IMR-90 (cell line): ENCODE measurements around the gene ITPRID1. TPM values are rescaled to one million over a fixed set of nuclear protein-coding genes. Genes with fewer than 3 reads are reported as not detected.

Experiments used
- ATAC-seq: fragments of 200-7000 bp; cut with Tn5 transposase; 2 replicates; pipeline ENCODE4 v1.9.1; 2020; ENCODE audit warnings: low read depth, mild to moderate bottlenecking, moderate library complexity
- BruUV-seq: library from RNA; stranded (reverse); fragments of 400-500 nt; replicated peaks from 2 replicates; lab custom pipeline; 2021; lab: Mats Ljungman, UMichigan
- CTCF ChIA-PET: fragments of 300-600 bp; formaldehyde crosslinking; extraction: SDS; loops from one replicate; lab custom pipeline; 2021; ENCODE audit warnings: antibody characterized with exemption; lab: Yijun Ruan, JAX
- POLR2A ChIA-PET: fragments of 300-600 bp; sonication (Branson Sonifier 250); formaldehyde crosslinking; loops from one replicate; lab custom pipeline; 2022; ENCODE audit warnings: antibody characterized with exemption; ENCODE audit not compliant: unreplicated experiment; lab: Charles Lee
- DNase-seq: peaks from one replicate; pipeline ENCODE4 v3.0.0; 2013
- H2AFZ ChIP-seq: replicated peaks from 2 replicates; pipeline ENCODE3; 2013; ENCODE audit warnings: low read length, mild to moderate bottlenecking; ENCODE audit not compliant: poor library complexity
- H2AK5ac ChIP-seq: 2 replicates; pipeline ENCODE4 v1.6.1; 2013; ENCODE audit warnings: low read depth, low read length, inconsistent platforms
- H2AK9ac ChIP-seq: replicated peaks from 2 replicates; pipeline ENCODE3; 2013; ENCODE audit warnings: mild to moderate bottlenecking, low read depth, low read length, moderate library complexity; ENCODE audit not compliant: poor library complexity
- H2BK120ac ChIP-seq: 2 replicates; pipeline ENCODE4 v1.6.1; 2013; ENCODE audit warnings: low read depth, low read length, inconsistent platforms
- H2BK15ac ChIP-seq: 3 replicates; pipeline ENCODE4 v1.6.1; 2013; ENCODE audit warnings: low read depth, low read length, inconsistent platforms
- H2BK20ac ChIP-seq: 2 replicates; pipeline ENCODE4 v1.6.1; 2013; ENCODE audit warnings: low read depth, mild to moderate bottlenecking, inconsistent platforms, low read length, moderate library complexity
- H2BK5ac ChIP-seq: 2 replicates; pipeline ENCODE4 v1.6.1; 2013; ENCODE audit warnings: mild to moderate bottlenecking, low read depth, low read length, inconsistent platforms; ENCODE audit not compliant: poor library complexity, severe bottlenecking
- H3K14ac ChIP-seq: replicated peaks from 2 replicates; pipeline ENCODE4 v1.6.1; 2013; ENCODE audit warnings: low read depth, low read length, inconsistent platforms
- H3K18ac ChIP-seq: 2 replicates; pipeline ENCODE4 v1.6.1; 2013; ENCODE audit warnings: low read depth, low read length, control low read depth
- H3K23ac ChIP-seq: 2 replicates; pipeline ENCODE4 v1.6.1; 2013; ENCODE audit warnings: low read depth, low read length, inconsistent platforms
- H3K27ac ChIP-seq: 2 replicates; pipeline ENCODE4 v1.5.1; 2013; ENCODE audit warnings: mild to moderate bottlenecking, control low read depth, low read length; ENCODE audit not compliant: insufficient read depth
- H3K27me3 ChIP-seq: 2 replicates; pipeline ENCODE4 v1.6.1; 2013; ENCODE audit warnings: low read length; ENCODE audit not compliant: control insufficient read depth, insufficient read depth
- H3K36me3 ChIP-seq: 2 replicates; pipeline ENCODE4 v1.6.1; 2013; ENCODE audit warnings: low read length, mixed read lengths; ENCODE audit not compliant: control insufficient read depth, insufficient read depth
- H3K4ac ChIP-seq: 2 replicates; pipeline ENCODE4 v1.6.1; 2013; ENCODE audit warnings: low read depth, low read length, inconsistent platforms
- H3K4me1 ChIP-seq: 2 replicates; pipeline ENCODE4 v1.6.1; 2013; ENCODE audit warnings: low read length, mixed read lengths; ENCODE audit not compliant: control insufficient read depth, insufficient read depth
- H3K4me2 ChIP-seq: 2 replicates; pipeline ENCODE4 v1.6.1; 2013; ENCODE audit warnings: low read depth, mild to moderate bottlenecking, control low read depth, low read length, moderate library complexity
- H3K4me3 ChIP-seq: 2 replicates; pipeline ENCODE4 v1.5.1; 2013; ENCODE audit warnings: low read depth, mild to moderate bottlenecking, control low read depth, low read length, moderate library complexity; ENCODE audit not compliant: insufficient read depth
- H3K56ac ChIP-seq: 2 replicates; pipeline ENCODE4 v1.6.1; 2013; ENCODE audit warnings: low read length, inconsistent platforms; ENCODE audit not compliant: insufficient read depth; ENCODE audit errors: extremely low read depth
- H3K79me1 ChIP-seq, 2 experiments: 2 replicates each; pipeline ENCODE4 v1.6.1; 2013; ENCODE audit warnings: low read length in 2 of 2, inconsistent platforms in 1 of 2, low read depth in 1 of 2
- H3K9ac ChIP-seq: 2 replicates; pipeline ENCODE4 v1.6.1; 2013; ENCODE audit warnings: low read depth, low read length, control low read depth
- H3K9me1 ChIP-seq: 2 replicates; pipeline ENCODE4 v1.6.1; 2013; ENCODE audit warnings: low read length, inconsistent platforms; ENCODE audit not compliant: insufficient read depth
- H3K9me3 ChIP-seq: 2 replicates; pipeline ENCODE4 v1.6.1; 2013; ENCODE audit warnings: low read length; ENCODE audit not compliant: control insufficient read depth, insufficient read depth
- H4K20me1 ChIP-seq: 2 replicates; pipeline ENCODE4 v1.6.1; 2013; ENCODE audit warnings: low read length, inconsistent platforms; ENCODE audit not compliant: insufficient read depth
- H4K5ac ChIP-seq: 2 replicates; pipeline ENCODE4 v1.6.1; 2013; ENCODE audit warnings: mild to moderate bottlenecking, low read depth, low read length, control low read depth
- H4K8ac ChIP-seq, 2 experiments: 2 replicates each; pipeline ENCODE4 v1.6.1; 2013; ENCODE audit warnings: low read depth in 2 of 2, low read length in 2 of 2, control low read depth in 1 of 2, inconsistent platforms in 1 of 2
- H4K91ac ChIP-seq: 2 replicates; pipeline ENCODE4 v1.6.1; 2013; ENCODE audit warnings: low read depth, low read length, inconsistent platforms; ENCODE audit not compliant: insufficient read depth
- BHLHE40 ChIP-seq: fragments of 150-350 bp; IDR thresholded peaks from 2 replicates; pipeline ENCODE4 v1.6.1; 2016; ENCODE audit warnings: mild to moderate bottlenecking, low read depth, low read length
- CEBPB ChIP-seq: IDR thresholded peaks from 2 replicates; pipeline ENCODE4 v1.6.1; 2012; ENCODE audit warnings: low read depth, low read length, improper control_type of control experiment
- CHD1 ChIP-seq: IDR thresholded peaks from 2 replicates; pipeline ENCODE4 v1.6.1; 2012; ENCODE audit warnings: low read depth, low read length, improper control_type of control experiment
- ELK1 ChIP-seq: fragments of 150-350 bp; IDR thresholded peaks from 2 replicates; pipeline ENCODE4 v1.6.1; 2016; ENCODE audit warnings: low read depth, mild to moderate bottlenecking, low read length, moderate library complexity, borderline replicate concordance
- FOS ChIP-seq: fragments of 150-350 bp; IDR thresholded peaks from 2 replicates; pipeline ENCODE4 v1.6.1; 2016; ENCODE audit warnings: low read depth, low read length
- MAFK ChIP-seq: IDR thresholded peaks from 2 replicates; pipeline ENCODE4 v1.6.1; 2012; ENCODE audit warnings: low read depth, low read length, improper control_type of control experiment
- MAZ ChIP-seq: IDR thresholded peaks from 2 replicates; pipeline ENCODE4 v1.6.1; 2012; ENCODE audit warnings: low read depth, mild to moderate bottlenecking, low read length, improper control_type of control experiment, moderate library complexity, borderline replicate concordance
- MXI1 ChIP-seq: IDR thresholded peaks from 2 replicates; pipeline ENCODE4 v1.6.1; 2012; ENCODE audit warnings: low read depth, mild to moderate bottlenecking, low read length, moderate library complexity, borderline replicate concordance
- NFE2L2 ChIP-seq: fragments of 150-350 bp; IDR thresholded peaks from 2 replicates; pipeline ENCODE4 v1.6.1; 2016; ENCODE audit warnings: low read depth, mild to moderate bottlenecking, low read length
- POLR2A ChIP-seq: IDR thresholded peaks from 2 replicates; pipeline ENCODE4 v1.6.1; 2012; ENCODE audit warnings: mild to moderate bottlenecking, low read depth, low read length
- RAD21 ChIP-seq: IDR thresholded peaks from 2 replicates; pipeline ENCODE4 v1.6.1; 2012; ENCODE audit warnings: low read length, improper control_type of control experiment
- RCOR1 ChIP-seq: IDR thresholded peaks from 2 replicates; pipeline ENCODE4 v1.6.1; 2012; ENCODE audit warnings: mild to moderate bottlenecking, low read length, improper control_type of control experiment; ENCODE audit not compliant: insufficient replicate concordance
- RFX5 ChIP-seq: IDR thresholded peaks from 2 replicates; pipeline ENCODE4 v1.8.0; 2012; ENCODE audit warnings: low read depth, mild to moderate bottlenecking, low read length, moderate library complexity
- SMC3 ChIP-seq: fragments of 150-350 bp; IDR thresholded peaks from 2 replicates; pipeline ENCODE4 v1.6.1; 2016; ENCODE audit warnings: low read depth, mild to moderate bottlenecking, antibody characterized with exemption, low read length, moderate library complexity
- WGBS, 2 experiments: methylation state at CpG; one replicate each; pipeline versions ENCODE4 v1.1.5 to v1.1.7; 2013; ENCODE audit warnings: missing lambda C conversion rate in 2 of 2; ENCODE audit not compliant: insufficient read length in 1 of 2; ENCODE audit errors: extremely low coverage in 2 of 2; 5-methylcytosine and 5-hydroxymethylcytosine counted together
- dilution Hi-C: fragments of 300-500 bp; cut with HindIII; formaldehyde crosslinking; loops from one replicate; pipeline ENCODE4 v1.14.3; 2018; ENCODE audit warnings: low sequenced_read_pairs; ENCODE audit not compliant: unreplicated experiment
- in situ Hi-C: fragments of 300-500 bp; cut with MboI; formaldehyde crosslinking; loops from 3 replicates; pipeline ENCODE4 v1.14.3; 2019; ENCODE audit warnings: low sequenced_read_pairs, inconsistent platforms, mixed read lengths
- intact Hi-C: fragments of 100-400 bp; cut with micrococcal nuclease; formaldehyde crosslinking; loops from 2 replicates; pipeline ENCODE4 v1.10.0; 2022
- polyA plus RNA-seq, 3 experiments: library from polyadenylated mRNA; depleted of rRNA; stranded (reverse); fragments of >200 nt; gene quantifications; 2 replicates each; pipeline ENCODE4 v1.2.3, GENCODE V29; 2012; ENCODE audit warnings: low replicate concordance in 1 of 3
- total RNA-seq: library from RNA; depleted of rRNA; stranded (reverse); fragments of >200 nt; gene quantifications from 2 replicates; pipeline ENCODE4 v1.2.3, GENCODE V29; 2012
- TF ChIP-seq, protein P1 (sequence below): fragments of 150-350 bp; IDR thresholded peaks from 2 replicates; pipeline ENCODE4 v1.6.1; 2017; ENCODE audit warnings: mild to moderate bottlenecking, antibody characterized with exemption, low read length, low read depth

The ITPRID1 gene
- total and polyA plus RNA-seq, 2 of the 4 experiments (the other 2 are of a cell fraction), result not detected

GRCh38 chr7:31500656-31501055 lies 13.2 kb upstream of the ITPRID1 start:
- no peak overlapping the region for H3K18ac ChIP-seq
- no peak for TF ChIP-seq MAZ
- no peak for TF ChIP-seq CHD1
- TF ChIP-seq CEBPB, result no peak
- no peak for TF ChIP-seq POLR2A
- TF ChIP-seq MXI1, result no peak
- TF ChIP-seq FOS, result no peak
- TF ChIP-seq RAD21, result no peak
- TF ChIP-seq RCOR1, result no peak
- TF ChIP-seq ELK1, result no peak
- TF ChIP-seq, protein P1, sequence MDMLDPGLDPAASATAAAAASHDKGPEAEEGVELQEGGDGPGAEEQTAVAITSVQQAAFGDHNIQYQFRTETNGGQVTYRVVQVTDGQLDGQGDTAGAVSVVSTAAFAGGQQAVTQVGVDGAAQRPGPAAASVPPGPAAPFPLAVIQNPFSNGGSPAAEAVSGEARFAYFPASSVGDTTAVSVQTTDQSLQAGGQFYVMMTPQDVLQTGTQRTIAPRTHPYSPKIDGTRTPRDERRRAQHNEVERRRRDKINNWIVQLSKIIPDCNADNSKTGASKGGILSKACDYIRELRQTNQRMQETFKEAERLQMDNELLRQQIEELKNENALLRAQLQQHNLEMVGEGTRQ, result no peak
- no peak for TF ChIP-seq RFX5
- no peak for TF ChIP-seq SMC3
- no peak for TF ChIP-seq NFE2L2
- no peak for TF ChIP-seq BHLHE40
- TF ChIP-seq MAFK, result no peak
- no peak overlapping the region for H3K27ac ChIP-seq
- ChIA-PET POLR2A (no interaction called here), CTCF (no interaction called here)
- no peaks in the 10 kb centered on the region for H4K20me1 ChIP-seq
- no peak overlapping the region for H2BK20ac ChIP-seq
- no peak overlapping the region for H3K56ac ChIP-seq
- no peak overlapping the region for H2AK5ac ChIP-seq
- DNase-seq (no peak), ATAC-seq (no peak)
- BruUV-seq, result no TSS peak
- no peaks in the 10 kb centered on the region for H3K9me3 ChIP-seq
- no peak overlapping the region for H4K5ac ChIP-seq
- H3K36me3 ChIP-seq, result no peaks in the 10 kb centered on the region
- H4K91ac ChIP-seq, result no peak overlapping the region
- no peaks in the 10 kb centered on the region for H3K9me1 ChIP-seq
- no peak overlapping the region for H2AK9ac ChIP-seq
- no peak overlapping the region for H3K14ac ChIP-seq
- intact Hi-C loops (no loop called here), dilution Hi-C loops (no loop called here), in situ Hi-C loops (no loop called here)
- H4K8ac ChIP-seq, result no peak overlapping the region
- no peak overlapping the region for H2BK5ac ChIP-seq
- no peaks in the 10 kb centered on the region for H3K27me3 ChIP-seq
- H2AFZ ChIP-seq, result no peak overlapping the region
- H3K4me1 ChIP-seq, result no peaks in the 10 kb centered on the region
- no peak overlapping the region for H2BK15ac ChIP-seq
- no peak overlapping the region for H3K4me2 ChIP-seq
- H3K4me3 ChIP-seq, result no peak overlapping the region
- H3K23ac ChIP-seq, result no peak overlapping the region
- no peak overlapping the region for H3K4ac ChIP-seq
- H2BK120ac ChIP-seq, result no peak overlapping the region
- no peaks in the 10 kb centered on the region for H3K79me1 ChIP-seq
- WGBS, 2 experiments, result no CpG with 5 or more reads among the region's 1 CpG
- no peak overlapping the region for H3K9ac ChIP-seq
